Measurements from ENCODE around the gene SHB.

DNA sequence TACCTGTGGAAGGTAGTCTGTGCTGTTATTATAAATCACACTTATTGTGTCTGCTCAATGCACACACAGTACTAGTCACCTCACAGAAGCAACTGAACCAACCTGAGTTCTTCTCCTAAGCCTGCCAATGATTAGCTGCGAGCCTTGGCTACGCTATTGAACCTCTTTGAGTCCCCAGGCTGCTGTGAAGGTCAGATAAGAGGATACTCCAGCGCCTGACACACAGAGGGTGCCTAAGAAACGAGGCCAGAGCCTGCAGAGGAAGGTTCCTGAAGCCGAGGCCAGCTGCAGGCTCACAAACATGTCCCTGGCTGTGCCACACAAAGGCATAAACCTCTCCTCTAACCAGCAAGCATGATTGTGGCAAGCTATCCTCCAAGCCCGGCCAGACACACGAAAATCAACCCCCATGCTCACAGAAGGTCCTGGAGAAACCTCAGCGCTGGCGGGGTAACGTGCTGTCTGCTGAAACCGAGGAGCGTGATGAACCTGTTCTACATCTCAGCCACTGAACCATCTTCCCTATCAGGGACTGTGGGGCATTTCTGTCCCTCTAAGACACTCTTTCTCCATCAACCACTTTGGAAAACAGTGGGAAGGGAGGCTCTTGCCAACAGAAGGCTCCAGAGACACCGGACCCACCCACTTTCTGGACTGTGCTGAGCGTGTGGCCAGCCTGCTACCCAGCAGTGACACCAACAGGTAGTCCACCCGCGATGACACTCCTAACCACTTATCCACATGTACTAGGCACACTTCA lies 111.9 kb downstream of the SHB start:
- TF ChIP-seq, protein P1, sequence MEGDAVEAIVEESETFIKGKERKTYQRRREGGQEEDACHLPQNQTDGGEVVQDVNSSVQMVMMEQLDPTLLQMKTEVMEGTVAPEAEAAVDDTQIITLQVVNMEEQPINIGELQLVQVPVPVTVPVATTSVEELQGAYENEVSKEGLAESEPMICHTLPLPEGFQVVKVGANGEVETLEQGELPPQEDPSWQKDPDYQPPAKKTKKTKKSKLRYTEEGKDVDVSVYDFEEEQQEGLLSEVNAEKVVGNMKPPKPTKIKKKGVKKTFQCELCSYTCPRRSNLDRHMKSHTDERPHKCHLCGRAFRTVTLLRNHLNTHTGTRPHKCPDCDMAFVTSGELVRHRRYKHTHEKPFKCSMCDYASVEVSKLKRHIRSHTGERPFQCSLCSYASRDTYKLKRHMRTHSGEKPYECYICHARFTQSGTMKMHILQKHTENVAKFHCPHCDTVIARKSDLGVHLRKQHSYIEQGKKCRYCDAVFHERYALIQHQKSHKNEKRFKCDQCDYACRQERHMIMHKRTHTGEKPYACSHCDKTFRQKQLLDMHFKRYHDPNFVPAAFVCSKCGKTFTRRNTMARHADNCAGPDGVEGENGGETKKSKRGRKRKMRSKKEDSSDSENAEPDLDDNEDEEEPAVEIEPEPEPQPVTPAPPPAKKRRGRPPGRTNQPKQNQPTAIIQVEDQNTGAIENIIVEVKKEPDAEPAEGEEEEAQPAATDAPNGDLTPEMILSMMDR (IDR thresholded peaks at IDR 0.05) = no peak
- TF ChIP-seq POLR2A (IDR thresholded peaks at IDR 0.05) = no peak

Data from body of pancreas (tissue), 4 donors.